Measurements from ENCODE around the gene TNS1. TPM values are rescaled to one million over a fixed set of nuclear protein-coding genes. Genes with fewer than 3 reads are reported as not detected.

The TNS1 gene
- total RNA-seq, 4 donors from 2014 or later, result 461 to 648 (median 565) TPM

DNA sequence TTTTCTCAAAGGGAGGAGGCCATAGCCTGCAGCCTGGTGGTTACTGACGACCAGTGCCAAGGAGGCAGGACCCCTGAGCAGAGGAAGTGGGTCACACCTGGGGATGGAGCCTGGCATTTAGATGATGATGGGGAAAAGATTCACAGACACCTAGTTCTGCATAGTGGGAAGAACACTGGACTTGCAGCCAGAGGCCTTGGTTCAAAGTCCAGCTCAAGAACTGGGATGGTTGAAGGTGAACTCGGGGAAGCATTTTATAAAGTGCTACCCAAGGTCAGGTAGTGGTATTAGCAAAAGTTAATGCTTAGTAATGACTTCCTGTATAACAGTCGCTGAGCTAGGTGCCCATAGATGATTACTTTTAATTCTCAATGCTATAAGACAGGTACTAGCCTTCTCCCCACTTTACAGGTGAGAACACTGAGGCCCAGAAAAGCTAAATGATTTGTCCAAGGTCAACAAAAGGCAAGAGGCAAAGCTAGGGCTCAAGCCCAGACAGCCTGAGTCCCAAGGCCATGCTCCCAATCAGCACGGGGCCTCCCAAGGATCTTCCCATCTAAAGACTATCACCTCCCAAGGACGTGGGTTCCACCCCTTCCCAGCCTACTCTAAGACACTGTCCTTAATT lies 134.4 kb downstream of the TNS1 start:
- Histone ChIP-seq H3K27ac (peak overlapping the region in 1 of 4 donors; percentile 56), H3K36me3 (peaks cover 0 to 86% (median 5%) of the 10 kb centered on the region in 3 donors)

GRCh38 chr2:217866457-217866856 lies 136.3 kb downstream of the TNS1 start:
- peak overlapping the region in 1 of 4 donors; percentile 3 for H3K27ac ChIP-seq
- TF ChIP-seq, protein P1, sequence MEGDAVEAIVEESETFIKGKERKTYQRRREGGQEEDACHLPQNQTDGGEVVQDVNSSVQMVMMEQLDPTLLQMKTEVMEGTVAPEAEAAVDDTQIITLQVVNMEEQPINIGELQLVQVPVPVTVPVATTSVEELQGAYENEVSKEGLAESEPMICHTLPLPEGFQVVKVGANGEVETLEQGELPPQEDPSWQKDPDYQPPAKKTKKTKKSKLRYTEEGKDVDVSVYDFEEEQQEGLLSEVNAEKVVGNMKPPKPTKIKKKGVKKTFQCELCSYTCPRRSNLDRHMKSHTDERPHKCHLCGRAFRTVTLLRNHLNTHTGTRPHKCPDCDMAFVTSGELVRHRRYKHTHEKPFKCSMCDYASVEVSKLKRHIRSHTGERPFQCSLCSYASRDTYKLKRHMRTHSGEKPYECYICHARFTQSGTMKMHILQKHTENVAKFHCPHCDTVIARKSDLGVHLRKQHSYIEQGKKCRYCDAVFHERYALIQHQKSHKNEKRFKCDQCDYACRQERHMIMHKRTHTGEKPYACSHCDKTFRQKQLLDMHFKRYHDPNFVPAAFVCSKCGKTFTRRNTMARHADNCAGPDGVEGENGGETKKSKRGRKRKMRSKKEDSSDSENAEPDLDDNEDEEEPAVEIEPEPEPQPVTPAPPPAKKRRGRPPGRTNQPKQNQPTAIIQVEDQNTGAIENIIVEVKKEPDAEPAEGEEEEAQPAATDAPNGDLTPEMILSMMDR (IDR thresholded peaks at IDR 0.05), result no peak
- no peak for TF ChIP-seq EP300 (IDR thresholded peaks at IDR 0.05)
- no peak for TF ChIP-seq POLR2A (IDR thresholded peaks at IDR 0.05)

More for the DNA sequence above, 134.4 kb downstream of the TNS1 start:
- TF ChIP-seq, protein P1 (IDR thresholded peaks at IDR 0.05), result no peak
- TF ChIP-seq POLR2A (IDR thresholded peaks at IDR 0.05) (no peak), EP300 (IDR thresholded peaks at IDR 0.05) (no peak)
- no peaks in the 10 kb centered on the region for H3K9me3 ChIP-seq
- no peak for DNase-seq (ENCODE audit: low spot score in 2 of 2)
- H3K4me3 ChIP-seq, result no peak overlapping the region
- WGBS, 2 donors, result 81 to 84% methylated on average over 5 of the region's 5 CpGs
- H3K27me3 ChIP-seq, result no peaks in the 10 kb centered on the region
- peaks cover 0 to 67% (median 5%) of the 10 kb centered on the region in 4 donors for H3K4me1 ChIP-seq

DNA sequence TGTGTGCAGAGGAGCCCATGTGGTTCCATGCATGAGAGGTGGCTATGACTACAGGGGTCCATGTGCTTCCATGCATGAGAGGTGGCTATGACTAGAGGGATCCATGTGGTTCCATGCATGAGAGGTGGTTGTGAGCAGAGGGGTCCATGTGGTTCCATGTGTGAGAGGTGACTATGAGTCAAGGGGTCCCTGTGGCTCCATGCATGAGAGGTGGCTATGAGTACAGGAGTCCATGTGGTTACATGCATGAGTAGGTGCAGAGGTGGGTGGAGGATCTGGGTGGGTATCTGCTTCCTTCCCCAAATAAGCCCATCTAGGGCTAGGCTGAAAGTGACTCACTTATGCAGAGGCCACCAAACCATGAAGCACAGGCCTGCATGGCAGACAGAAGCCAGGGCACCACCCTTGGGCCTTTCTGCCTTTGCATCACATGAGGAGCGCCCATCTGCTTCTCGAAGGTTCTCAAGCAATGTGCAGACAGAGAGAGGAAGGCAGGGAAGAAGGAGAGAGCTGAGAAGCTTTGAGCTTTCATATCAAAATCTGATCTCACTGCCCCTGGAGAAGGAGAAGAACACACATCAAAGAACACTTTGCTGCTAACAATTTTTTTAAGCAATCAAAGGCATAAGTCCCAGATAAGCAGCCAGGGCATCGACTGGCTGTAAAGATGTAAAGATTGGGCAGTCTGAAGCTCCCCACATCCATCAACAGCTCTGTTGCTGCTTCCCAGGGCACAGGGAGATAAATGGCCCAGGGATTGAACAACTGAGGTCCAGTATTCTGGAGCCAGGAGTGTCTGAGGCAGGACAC lies 137.6 kb downstream of the TNS1 start:
- Histone ChIP-seq H3K9me3 (no peaks in the 10 kb centered on the region), H3K4me3 (no peak overlapping the region), H3K27ac (no peak overlapping the region), H3K27me3 (no peaks in the 10 kb centered on the region), H3K36me3 (peaks cover 0 to 89% (median 5%) of the 10 kb centered on the region in 3 donors), H3K4me1 (peaks cover 0 to 75% (median 0%) of the 10 kb centered on the region in 4 donors)
- 73 to 82% methylated on average over 3 of the region's 3 CpGs for WGBS, 2 donors
- TF ChIP-seq EP300 (IDR thresholded peaks at IDR 0.05), result no peak
- TF ChIP-seq, protein P1 (IDR thresholded peaks at IDR 0.05), result no peak
- no peak for TF ChIP-seq POLR2A (IDR thresholded peaks at IDR 0.05)
- no peak for DNase-seq (ENCODE audit: low spot score in 2 of 2)

More at GRCh38 chr2:217866457-217866856, 136.3 kb downstream of the TNS1 start:
- H3K4me3 ChIP-seq, result no peak overlapping the region
- WGBS, 2 donors, result 37 to 50% methylated on average over 3 of the region's 3 CpGs
- H3K4me1 ChIP-seq, result peaks cover 0 to 75% (median 3%) of the 10 kb centered on the region in 4 donors
- H3K9me3 ChIP-seq, result no peaks in the 10 kb centered on the region
- no peak for DNase-seq (ENCODE audit: low spot score in 2 of 2)
- no peaks in the 10 kb centered on the region for H3K27me3 ChIP-seq
- peaks cover 0 to 88% (median 5%) of the 10 kb centered on the region in 3 donors for H3K36me3 ChIP-seq

DNA sequence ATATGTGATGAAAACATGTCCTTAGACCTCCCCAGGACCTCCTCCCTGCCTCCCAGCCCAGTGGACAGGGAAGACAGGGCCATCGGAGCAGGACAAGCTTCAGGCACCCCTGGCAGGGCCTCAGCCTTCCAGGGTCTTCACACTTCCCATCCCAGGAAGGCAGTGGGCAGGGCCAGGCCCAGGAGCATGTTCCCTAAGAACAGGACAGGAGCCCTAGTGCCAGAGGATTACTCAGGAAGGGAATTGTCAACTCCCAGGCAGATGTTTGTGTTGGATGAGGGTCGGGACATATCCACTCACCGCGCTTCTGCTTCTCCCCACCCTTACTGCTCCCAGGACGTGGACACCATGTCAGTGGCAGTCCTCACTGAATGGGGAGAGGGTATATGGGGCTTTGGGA lies 138.9 kb downstream of the TNS1 start:
- Histone ChIP-seq H3K27ac (peak overlapping the region in 2 of 4 donors; percentile 36 to 47), H3K4me3 (no peak overlapping the region), H3K27me3 (no peaks in the 10 kb centered on the region), H3K36me3 (peaks cover 0 to 81% (median 5%) of the 10 kb centered on the region in 3 donors), H3K4me1 (peaks cover 0 to 75% (median 8%) of the 10 kb centered on the region in 4 donors), H3K9me3 (no peaks in the 10 kb centered on the region)
- no peak for DNase-seq (ENCODE audit: low spot score in 2 of 2)
- TF ChIP-seq POLR2A (IDR thresholded peaks at IDR 0.05) (no peak), EP300 (IDR thresholded peaks at IDR 0.05) (no peak)
- TF ChIP-seq, protein P1 (IDR thresholded peaks at IDR 0.05), result no peak
- WGBS, 2 donors, result 55 to 77% methylated on average over 5 of the region's 5 CpGs

All from tibial nerve (tissue), 4 donors.